Thymus (tissue), 11 donors: ENCODE measurements around the gene PRDM15. TPM values are rescaled to one million over a fixed set of nuclear protein-coding genes. Genes with fewer than 3 reads are reported as not detected.
A peak's percentile ranks its signal among the peaks of the same experiment; 100 is the strongest.
"Not testable (repeated sequence)": the region's sequence is repeated elsewhere in the genome, so short reads cannot be mapped to it uniquely, and the experiment has no call there.

Experiments used
- DNase-seq, 9 donors: peaks; one replicate each; pipeline ENCODE4 v3.0.0-alpha.2; 2013; ENCODE audit warnings: low spot score in 9 of 9, low read depth in 6 of 9, missing footprints in 1 of 9
- H3K27ac ChIP-seq, 2 donors: one replicate each; pipeline ENCODE4 v1.5.1; 2013; ENCODE audit warnings: control low read depth in 1 of 2, low read depth in 1 of 2, low read length in 1 of 2, mild to moderate bottlenecking in 1 of 2, moderate library complexity in 1 of 2
- H3K27me3 ChIP-seq, 2 donors: one replicate each; pipeline ENCODE4 v1.5.1; 2013; ENCODE audit warnings: low read length in 1 of 2; ENCODE audit not compliant: control insufficient read depth in 2 of 2, insufficient read depth in 1 of 2
- H3K36me3 ChIP-seq, 2 donors: one replicate each; pipeline ENCODE4 v1.5.1; 2013; ENCODE audit warnings: low read length in 1 of 2, mild to moderate bottlenecking in 1 of 2, moderate library complexity in 1 of 2; ENCODE audit not compliant: control insufficient read depth in 2 of 2, insufficient read depth in 2 of 2
- H3K4me1 ChIP-seq, 2 donors: one replicate each; pipeline ENCODE4 v1.5.1; 2013; ENCODE audit warnings: low read length in 2 of 2; ENCODE audit not compliant: control insufficient read depth in 2 of 2, insufficient read depth in 2 of 2
- H3K4me3 ChIP-seq, 2 donors: one replicate each; pipeline ENCODE4 v1.5.1; 2013; ENCODE audit warnings: low read length in 2 of 2, control low read depth in 1 of 2, mild to moderate bottlenecking in 1 of 2
- H3K9me3 ChIP-seq, 2 donors: one replicate each; pipeline ENCODE4 v1.5.1; 2013; ENCODE audit warnings: low read length in 1 of 2, mild to moderate bottlenecking in 1 of 2; ENCODE audit not compliant: control insufficient read depth in 2 of 2, insufficient read depth in 1 of 2
- WGBS: extraction: QIAGEN DNeasy Blood & Tissue Kit; methylation state at CpG from one replicate; pipeline ENCODE4 v1.1.7; 2013; 5-methylcytosine and 5-hydroxymethylcytosine counted together
- polyA plus RNA-seq: library from polyadenylated mRNA; stranded (reverse); fragments of 200-250 nt; gene quantifications from one replicate; pipeline ENCODE4 v1.2.3, GENCODE V29; 2013
- total RNA-seq: library from RNA; stranded (reverse); fragments of 120-200 nt; gene quantifications from one replicate; pipeline ENCODE4 v1.2.4, GENCODE V29; 2013
- donor health status: healthy.

Gene PRDM15
- total and polyA plus RNA-seq, 2 donors, result 4.0 to 6.1 TPM

- peaks cover 0 to 5% of the 10 kb centered on the region in 2 donors for H3K4me1 ChIP-seq
- DNase-seq, result no peak
- peaks cover 28 to 29% of the 10 kb centered on the region in 2 donors for H3K36me3 ChIP-seq
- H3K4me3 ChIP-seq, result no peak overlapping the region
- H3K27ac ChIP-seq, result no peak overlapping the region
- 87% methylated on average over 3 of the region's 3 CpGs for WGBS
- H3K27me3 ChIP-seq, result no peaks in the 10 kb centered on the region
- peaks cover 0 to 12% of the 10 kb centered on the region in 2 donors for H3K9me3 ChIP-seq
These were observed 83.4 kb downstream of the PRDM15 start for GRCh38 chr21:41795726-41796125.

GRCh38 chr21:41794600-41794999, 84.5 kb downstream of the PRDM15 start:
- DNase-seq, result no peak
- Histone ChIP-seq H3K27ac (no peak overlapping the region), H3K4me1 (peaks cover 0 to 5% of the 10 kb centered on the region in 2 donors), H3K4me3 (no peak overlapping the region), H3K36me3 (peaks cover 18 to 19% of the 10 kb centered on the region in 2 donors), H3K9me3 (peaks cover 0 to 12% of the 10 kb centered on the region in 2 donors), H3K27me3 (no peaks in the 10 kb centered on the region)
- WGBS, result 96% methylated on average over 10 of the region's 10 CpGs

DNA sequence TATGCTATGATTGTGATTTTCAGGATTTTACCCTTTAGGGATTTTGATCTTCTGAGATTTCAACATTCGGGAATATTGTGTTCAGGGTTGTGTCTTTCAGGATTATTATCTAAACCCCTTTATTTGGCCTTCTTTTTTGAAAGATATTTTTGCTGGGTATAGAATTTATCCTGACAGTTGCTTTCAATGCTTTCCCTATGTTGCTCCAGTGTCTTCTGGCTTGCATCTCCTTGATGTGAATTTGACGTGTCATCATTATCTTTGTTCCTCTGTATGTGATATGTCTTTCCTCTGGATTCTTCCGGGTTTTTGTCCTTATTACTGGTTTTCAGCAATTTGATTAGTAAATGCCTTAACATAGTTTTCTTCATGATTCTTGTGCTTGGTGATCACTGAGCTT, 86.4 kb downstream of the PRDM15 start:
- DNase-seq, result no peak
- peaks cover 0 to 12% of the 10 kb centered on the region in 2 donors for H3K9me3 ChIP-seq
- H3K27me3 ChIP-seq, result no peaks in the 10 kb centered on the region
- no peak overlapping the region for H3K4me3 ChIP-seq
- H3K27ac ChIP-seq, result no peak overlapping the region
- 97% methylated on average over 3 of the region's 3 CpGs for WGBS
- peaks cover 0 to 5% of the 10 kb centered on the region in 2 donors for H3K4me1 ChIP-seq
- peaks cover 3 to 4% of the 10 kb centered on the region in 2 donors for H3K36me3 ChIP-seq

DNA sequence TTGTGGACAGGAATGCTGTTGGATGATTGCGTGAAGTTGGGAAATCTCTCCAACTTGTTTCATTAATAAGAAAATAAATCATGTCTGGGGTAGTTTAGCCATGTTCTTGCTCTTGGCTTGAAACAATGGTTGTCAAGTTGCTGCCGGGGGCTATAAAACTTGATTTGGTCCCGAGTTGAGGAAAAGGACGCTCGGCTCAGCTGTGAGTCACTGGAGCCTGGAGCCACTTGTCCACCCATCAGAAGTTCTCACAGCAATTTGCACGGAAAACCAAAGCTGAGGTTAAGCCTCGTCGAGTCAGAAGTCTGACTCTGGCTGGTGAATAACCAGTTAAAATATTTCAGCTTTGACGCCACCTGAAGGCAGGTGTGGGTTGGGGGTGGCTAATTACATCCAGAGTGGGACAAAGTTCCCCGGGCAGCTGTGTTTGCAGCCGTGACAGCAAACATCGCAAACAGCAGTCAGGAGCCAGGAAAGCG, 92.6 kb downstream of the PRDM15 start:
- no peak overlapping the region for H3K4me3 ChIP-seq
- no peak overlapping the region for H3K27ac ChIP-seq
- no peaks in the 10 kb centered on the region for H3K36me3 ChIP-seq
- peaks cover 16 to 27% of the 10 kb centered on the region in 2 donors for H3K4me1 ChIP-seq
- H3K27me3 ChIP-seq, result no peaks in the 10 kb centered on the region
- WGBS, result 88% methylated on average over 13 of the region's 13 CpGs
- H3K9me3 ChIP-seq, result no peaks in the 10 kb centered on the region
- no peak for DNase-seq

DNA sequence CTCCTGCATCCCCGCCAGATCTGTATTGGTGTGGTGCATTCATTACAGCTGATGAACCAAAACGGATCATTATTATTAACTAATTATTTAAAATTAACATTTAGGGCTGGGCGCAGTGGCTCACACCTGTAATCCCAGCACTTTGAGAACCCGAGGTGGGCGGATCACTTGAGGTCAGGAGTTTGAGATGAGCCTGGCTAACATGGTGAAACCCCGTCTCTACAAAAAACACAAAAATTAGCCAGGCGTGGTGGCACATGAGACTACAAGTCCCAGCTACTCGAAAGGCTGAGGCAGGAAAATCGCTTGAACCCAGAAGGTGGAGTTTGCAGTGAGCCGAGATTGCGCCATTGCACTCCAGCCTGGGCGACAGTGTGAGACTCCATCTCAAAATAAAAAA, 93.9 kb downstream of the PRDM15 start:
- not testable (repeated sequence) for DNase-seq, H3K27me3 ChIP-seq, H3K4me3 ChIP-seq, H3K9me3 ChIP-seq, H3K27ac ChIP-seq, H3K36me3 ChIP-seq
- peaks cover 21 to 32% of the 10 kb centered on the region in 2 donors for H3K4me1 ChIP-seq
- 96% methylated on average over 12 of the region's 12 CpGs for WGBS

- Histone ChIP-seq H3K4me3 (no peak overlapping the region), H3K27ac (no peak overlapping the region), H3K36me3 (no peaks in the 10 kb centered on the region), H3K4me1 (peaks cover 23 to 39% of the 10 kb centered on the region in 2 donors), H3K27me3 (no peaks in the 10 kb centered on the region), H3K9me3 (no peaks in the 10 kb centered on the region)
- no peak for DNase-seq
- 96% methylated on average over 15 of the region's 15 CpGs for WGBS
These were observed 94.6 kb downstream of the PRDM15 start for GRCh38 chr21:41784456-41785102.

DNA sequence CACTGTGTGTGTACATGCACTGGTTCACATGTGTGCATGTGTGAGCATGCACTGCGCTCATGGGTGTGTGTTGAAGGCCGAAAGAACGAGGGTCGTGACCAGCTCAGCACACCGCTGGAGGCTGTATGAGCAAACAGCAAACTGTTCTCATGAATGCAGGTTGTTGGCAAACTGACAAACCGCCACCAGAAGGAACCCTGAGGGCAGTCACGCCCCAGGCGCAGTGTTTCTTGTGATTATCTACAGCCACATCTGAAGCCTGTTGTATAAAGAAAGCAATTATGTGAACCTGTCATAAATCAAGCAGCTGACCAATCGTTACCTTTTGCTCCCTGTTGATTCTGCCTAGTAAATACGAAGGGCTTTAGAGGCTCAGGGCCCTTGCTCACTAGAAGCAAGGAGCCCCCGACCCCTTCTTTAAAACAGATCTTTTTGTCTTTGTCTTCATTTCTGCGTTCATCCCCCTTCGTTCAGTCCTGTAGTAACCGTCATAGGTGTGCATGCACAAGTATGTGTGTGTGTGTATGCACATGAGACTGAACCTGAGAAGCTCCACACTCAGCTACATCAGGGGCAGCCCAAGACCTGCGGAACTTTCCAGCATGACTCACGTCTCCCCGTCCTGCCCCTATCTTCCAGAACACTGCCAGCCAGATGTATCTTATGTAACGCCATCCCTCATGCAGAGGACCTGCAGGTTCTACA, 95.5 kb downstream of the PRDM15 start:
- DNase-seq, result peak in 1 of 9 donors; percentile 62
- Histone ChIP-seq H3K27ac (peak overlapping the region; percentile 33 to 46), H3K36me3 (no peaks in the 10 kb centered on the region), H3K4me1 (peaks cover 27 to 49% of the 10 kb centered on the region in 2 donors), H3K27me3 (peaks cover 0 to 3% of the 10 kb centered on the region in 2 donors), H3K4me3 (no peak overlapping the region), H3K9me3 (no peaks in the 10 kb centered on the region)
- WGBS, result 21% methylated on average over 18 of the region's 18 CpGs

- Histone ChIP-seq H3K9me3 (no peaks in the 10 kb centered on the region), H3K27me3 (peaks cover 0 to 11% of the 10 kb centered on the region in 2 donors), H3K4me3 (no peak overlapping the region), H3K36me3 (no peaks in the 10 kb centered on the region), H3K4me1 (peaks cover 49 to 70% of the 10 kb centered on the region in 2 donors), H3K27ac (no peak overlapping the region)
- WGBS, result 99% methylated on average over 2 of the region's 2 CpGs
- no peak for DNase-seq
These were observed 98.1 kb downstream of the PRDM15 start for GRCh38 chr21:41781050-41781410.

DNA sequence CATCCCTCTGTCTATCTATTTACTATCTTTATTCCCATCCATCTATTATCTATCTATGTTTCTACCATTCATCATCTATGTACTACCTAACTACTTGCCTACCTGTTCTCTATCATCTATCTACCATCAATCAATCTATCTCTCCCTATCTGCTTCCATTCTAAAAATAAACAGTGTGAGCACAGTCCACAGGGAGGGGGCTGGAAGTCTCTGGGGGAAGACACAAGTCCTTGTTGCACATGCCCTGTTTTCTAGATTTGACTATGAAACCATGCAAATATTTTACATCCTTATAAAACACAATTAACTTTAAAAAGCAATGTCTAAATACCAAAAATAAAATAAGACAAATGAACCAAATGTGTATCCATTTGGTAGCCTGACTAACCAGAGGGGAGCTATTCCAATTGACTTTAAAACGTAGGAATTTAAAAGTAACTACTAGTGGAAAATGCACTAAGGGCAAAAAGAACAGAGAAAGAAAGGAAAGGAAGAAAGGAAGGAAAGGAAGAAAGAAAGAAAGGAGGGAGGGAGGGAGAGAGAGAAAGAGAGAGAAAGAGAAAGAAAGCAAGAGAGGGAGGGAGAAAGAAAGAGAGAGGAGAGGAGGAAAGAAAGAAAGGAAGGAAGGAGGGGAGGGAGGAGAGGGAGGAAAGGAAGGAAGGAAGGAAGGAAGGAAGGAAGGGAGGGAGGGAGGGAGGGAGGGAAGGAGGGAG, 98.7 kb downstream of the PRDM15 start:
- peaks cover 54 to 75% of the 10 kb centered on the region in 2 donors for H3K4me1 ChIP-seq
- H3K4me3 ChIP-seq, result no peak overlapping the region
- H3K36me3 ChIP-seq, result no peaks in the 10 kb centered on the region
- H3K27ac ChIP-seq, result no peak overlapping the region
- no peak for DNase-seq
- WGBS, result 92% methylated on average over 1 of the region's 1 CpG
- H3K27me3 ChIP-seq, result peaks cover 0 to 11% of the 10 kb centered on the region in 2 donors
- H3K9me3 ChIP-seq, result no peaks in the 10 kb centered on the region
